Stimulated activated CD4-positive, alpha-beta T cell treated with anti-CD3 and anti-CD28 coated beads, Interleukin-1b, Interleukin-23, amount 100 ng/mL, for 4 hours (primary cell): Measurements from ENCODE around the gene PTPRD.

Source experiments
- DNase-seq, 2 donors: peaks; one replicate each; pipeline ENCODE4 v3.0.0-alpha.2; 2020; ENCODE audit warnings: low read depth in 2 of 2

PTPRD gene

GRCh38 chr9:8266861-8267260 lies 2345.9 kb downstream of the PTPRD start:
- DNase-seq: no peak

- no peak for DNase-seq
These were observed 2347.5 kb downstream of the PTPRD start for GRCh38 chr9:8265281-8265680.
